ENCODE measurements around the gene SRRM2.

Gene SRRM2

DNA sequence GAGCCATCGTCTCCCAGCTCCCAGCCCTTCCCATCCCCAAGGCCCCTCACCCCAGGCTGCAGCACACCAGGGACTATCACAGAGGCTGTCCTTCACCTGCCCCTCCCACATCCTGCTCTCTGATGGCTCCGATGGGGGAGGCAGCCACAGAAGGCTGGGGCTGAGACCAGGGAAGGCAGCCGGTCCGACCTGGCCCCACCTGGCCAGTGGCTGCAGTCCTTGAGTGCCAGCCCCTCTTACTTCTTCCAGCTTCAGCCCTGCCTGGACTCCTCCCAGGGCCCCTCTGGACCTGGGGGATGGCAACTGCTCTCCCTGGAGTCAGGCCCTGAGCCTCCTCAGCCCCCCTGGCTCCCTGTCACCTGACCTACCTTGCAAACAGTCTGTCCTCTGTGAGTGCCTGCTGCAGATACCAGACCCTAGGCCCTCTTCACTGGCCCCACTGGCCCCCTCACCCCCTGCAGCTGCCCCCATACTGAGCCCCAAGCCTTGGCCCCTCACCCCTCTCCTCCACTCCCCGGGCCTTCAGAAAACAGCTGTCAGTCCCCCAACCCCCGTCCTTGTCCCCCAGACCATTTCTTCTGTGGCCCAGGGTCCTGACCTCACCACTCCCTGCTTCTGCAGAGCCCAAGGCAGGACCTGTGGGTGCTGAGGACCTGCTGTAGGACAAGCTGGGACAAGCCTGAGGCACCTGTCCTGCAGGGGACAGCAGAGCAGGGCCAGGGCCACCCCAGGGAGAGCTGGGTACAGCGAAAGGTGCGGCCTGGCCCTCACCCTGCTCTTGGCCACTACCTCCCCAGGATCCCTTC, 12.6 kb upstream of the SRRM2 start:
- no peaks in the 10 kb centered on the region for H3K4me1 ChIP-seq (ENCODE audit: control insufficient read depth in 2 of 2, insufficient read depth in 2 of 2, low read length in 2 of 2)

DNA sequence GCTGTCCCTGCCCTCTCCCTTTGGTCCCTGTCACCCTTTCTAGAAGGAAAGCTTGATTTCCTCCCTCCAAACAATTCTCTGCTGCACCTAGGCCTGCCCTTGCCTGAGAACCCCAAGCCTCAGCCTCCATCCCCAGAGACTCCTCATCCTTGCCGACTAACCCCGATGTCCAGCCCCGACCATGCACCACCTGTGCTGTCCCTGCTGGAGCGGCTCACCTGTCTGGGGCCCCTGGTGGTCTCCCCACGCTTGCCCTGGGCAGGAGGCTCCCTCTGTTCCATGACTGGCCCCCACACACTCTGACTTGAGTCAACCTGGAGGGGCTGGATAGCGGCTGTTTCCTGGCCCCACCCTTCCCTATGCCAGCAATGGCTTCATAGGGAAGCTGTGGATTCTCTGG, 12.0 kb upstream of the SRRM2 start:
- Histone ChIP-seq H3K27ac (ENCODE audit: low read depth in 2 of 2, low read length in 2 of 2) (no peak overlapping the region), H3K4me3 (ENCODE audit: low read length in 2 of 2) (no peak overlapping the region), H3K4me1 (ENCODE audit: control insufficient read depth in 2 of 2, insufficient read depth in 2 of 2, low read length in 2 of 2) (no peaks in the 10 kb centered on the region), H3K9ac (ENCODE audit: low read depth in 1 of 2, low read length in 2 of 2) (no peak overlapping the region), H3K36me3 (ENCODE audit: control insufficient read depth in 2 of 2, insufficient read depth in 2 of 2, low read length in 2 of 2) (no peaks in the 10 kb centered on the region), H3K27me3 (ENCODE audit: control insufficient read depth in 2 of 2, insufficient read depth in 2 of 2, low read length in 2 of 2) (no peaks in the 10 kb centered on the region), H3K9me3 (ENCODE audit: control insufficient read depth in 2 of 2, low read length in 2 of 2) (no peaks in the 10 kb centered on the region)

More for the DNA sequence above, 12.6 kb upstream of the SRRM2 start:
- Histone ChIP-seq H3K27ac (ENCODE audit: low read depth in 2 of 2, low read length in 2 of 2) (no peak overlapping the region), H3K4me3 (ENCODE audit: low read length in 2 of 2) (no peak overlapping the region), H3K36me3 (ENCODE audit: control insufficient read depth in 2 of 2, insufficient read depth in 2 of 2, low read length in 2 of 2) (no peaks in the 10 kb centered on the region), H3K27me3 (ENCODE audit: control insufficient read depth in 2 of 2, insufficient read depth in 2 of 2, low read length in 2 of 2) (no peaks in the 10 kb centered on the region), H3K9me3 (ENCODE audit: control insufficient read depth in 2 of 2, low read length in 2 of 2) (no peaks in the 10 kb centered on the region), H3K9ac (ENCODE audit: low read depth in 1 of 2, low read length in 2 of 2) (no peak overlapping the region)

DNA sequence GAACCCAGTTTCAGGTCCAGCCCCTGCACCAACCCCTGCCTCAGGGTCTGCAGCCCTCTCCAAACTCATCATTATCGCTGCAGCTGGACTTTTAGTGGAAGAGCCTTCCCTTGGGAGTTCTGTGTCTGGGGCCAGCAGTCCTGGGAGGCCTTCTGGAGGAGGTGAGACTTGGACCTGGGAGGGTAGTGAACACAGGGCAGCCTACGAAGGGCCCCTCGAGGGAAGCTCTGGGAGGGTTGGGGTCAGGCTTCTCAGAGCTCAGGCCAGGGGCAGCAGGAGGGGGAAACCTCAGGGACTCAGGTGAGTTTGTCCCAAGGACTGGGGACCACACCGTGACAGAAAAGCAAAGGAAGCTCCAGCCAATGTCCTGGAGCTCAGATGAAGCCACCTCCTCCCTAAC, 11.3 kb upstream of the SRRM2 start:
- no peaks in the 10 kb centered on the region for H3K36me3 ChIP-seq (ENCODE audit: control insufficient read depth in 2 of 2, insufficient read depth in 2 of 2, low read length in 2 of 2)
- H3K4me3 ChIP-seq (ENCODE audit: low read length in 2 of 2), result no peak overlapping the region
- no peak overlapping the region for H3K27ac ChIP-seq (ENCODE audit: low read depth in 2 of 2, low read length in 2 of 2)
- H3K9me3 ChIP-seq (ENCODE audit: control insufficient read depth in 2 of 2, low read length in 2 of 2), result no peaks in the 10 kb centered on the region
- H3K27me3 ChIP-seq (ENCODE audit: control insufficient read depth in 2 of 2, insufficient read depth in 2 of 2, low read length in 2 of 2), result no peaks in the 10 kb centered on the region
- H3K9ac ChIP-seq (ENCODE audit: low read depth in 1 of 2, low read length in 2 of 2), result no peak overlapping the region
- H3K4me1 ChIP-seq (ENCODE audit: control insufficient read depth in 2 of 2, insufficient read depth in 2 of 2, low read length in 2 of 2), result no peaks in the 10 kb centered on the region

DNA sequence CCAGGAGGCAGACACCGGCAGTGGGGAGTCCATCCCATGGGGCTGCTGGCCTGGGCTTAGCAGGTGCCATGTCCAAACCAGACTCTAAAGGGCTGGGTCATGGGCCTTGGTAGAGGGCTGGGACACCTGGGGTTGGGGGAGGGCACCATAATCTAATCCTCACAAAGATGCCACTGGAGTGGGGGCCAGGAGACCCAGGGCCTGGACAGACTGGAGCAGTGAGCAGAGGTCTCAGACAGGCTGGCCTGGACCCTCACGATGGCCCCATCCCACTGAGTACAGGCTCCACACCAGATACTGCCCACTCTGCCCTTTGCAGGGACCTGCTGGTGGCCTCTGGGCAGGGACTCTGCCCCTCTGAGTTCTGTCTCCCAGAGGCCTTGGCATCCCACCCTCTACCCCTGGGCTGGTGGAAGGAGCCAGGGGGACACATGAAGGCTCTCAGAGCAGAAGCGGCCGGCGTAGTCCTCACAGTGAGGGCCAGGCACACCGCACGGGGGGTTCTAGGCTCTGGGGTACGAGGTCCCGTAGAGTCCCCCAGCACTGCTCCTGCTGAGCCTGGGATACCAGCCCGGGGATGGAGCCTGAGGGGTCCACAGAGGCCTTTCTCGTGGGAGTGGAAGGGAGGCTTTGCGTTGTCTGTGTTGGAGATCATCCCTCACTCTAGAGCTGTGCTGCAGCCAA, 10.0 kb upstream of the SRRM2 start:
- no peak overlapping the region for H3K9ac ChIP-seq (ENCODE audit: low read depth in 1 of 2, low read length in 2 of 2)
- H3K36me3 ChIP-seq (ENCODE audit: control insufficient read depth in 2 of 2, insufficient read depth in 2 of 2, low read length in 2 of 2), result no peaks in the 10 kb centered on the region
- no peaks in the 10 kb centered on the region for H3K9me3 ChIP-seq (ENCODE audit: control insufficient read depth in 2 of 2, low read length in 2 of 2)
- H3K4me3 ChIP-seq (ENCODE audit: low read length in 2 of 2), result no peak overlapping the region
- no peaks in the 10 kb centered on the region for H3K27me3 ChIP-seq (ENCODE audit: control insufficient read depth in 2 of 2, insufficient read depth in 2 of 2, low read length in 2 of 2)
- H3K27ac ChIP-seq (ENCODE audit: low read depth in 2 of 2, low read length in 2 of 2), result no peak overlapping the region
- H3K4me1 ChIP-seq (ENCODE audit: control insufficient read depth in 2 of 2, insufficient read depth in 2 of 2, low read length in 2 of 2), result no peaks in the 10 kb centered on the region

DNA sequence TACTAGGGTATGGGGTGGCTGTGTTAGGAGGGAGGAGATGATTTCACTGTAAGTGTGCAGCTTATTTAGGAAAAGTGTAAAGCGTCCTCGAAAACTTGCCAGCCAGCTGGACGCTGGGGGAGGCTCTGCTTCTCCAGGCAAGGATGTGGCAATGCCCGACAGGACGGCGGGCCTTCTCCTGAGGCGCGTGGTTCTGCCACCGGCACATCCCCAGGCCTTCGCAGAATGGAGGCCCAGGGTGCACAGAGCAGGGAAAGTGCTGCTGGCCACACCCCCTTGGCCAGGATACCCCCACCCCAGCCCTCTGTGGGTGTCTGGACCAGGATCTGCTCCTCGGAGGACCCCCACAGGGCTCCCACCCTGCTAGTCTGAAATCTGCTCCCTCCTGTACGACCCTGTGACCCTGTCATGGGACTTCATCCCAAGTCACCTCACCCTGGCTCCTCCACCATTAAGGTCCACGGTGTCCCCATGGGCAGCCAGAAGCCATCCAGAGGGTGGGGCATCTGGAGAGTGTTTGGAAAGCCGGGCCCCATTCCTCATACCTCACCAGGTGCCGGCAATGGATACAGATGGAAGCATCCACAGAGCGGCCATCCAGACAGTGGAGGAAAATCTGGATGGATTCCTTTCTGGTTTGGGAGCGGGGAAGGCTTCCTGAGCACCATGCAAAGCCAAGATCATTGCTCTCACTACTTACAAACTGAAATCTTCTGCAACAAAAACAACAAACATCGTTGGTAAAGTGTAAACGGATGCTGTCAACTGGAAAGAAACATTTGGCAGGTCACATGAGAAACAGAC, 9.2 kb upstream of the SRRM2 start:
- H3K27me3 ChIP-seq (ENCODE audit: control insufficient read depth in 2 of 2, insufficient read depth in 2 of 2, low read length in 2 of 2), result no peaks in the 10 kb centered on the region
- H3K4me3 ChIP-seq (ENCODE audit: low read length in 2 of 2), result no peak overlapping the region
- no peaks in the 10 kb centered on the region for H3K36me3 ChIP-seq (ENCODE audit: control insufficient read depth in 2 of 2, insufficient read depth in 2 of 2, low read length in 2 of 2)
- no peaks in the 10 kb centered on the region for H3K9me3 ChIP-seq (ENCODE audit: control insufficient read depth in 2 of 2, low read length in 2 of 2)
- no peak overlapping the region for H3K27ac ChIP-seq (ENCODE audit: low read depth in 2 of 2, low read length in 2 of 2)
- H3K9ac ChIP-seq (ENCODE audit: low read depth in 1 of 2, low read length in 2 of 2), result no peak overlapping the region
- H3K4me1 ChIP-seq (ENCODE audit: control insufficient read depth in 2 of 2, insufficient read depth in 2 of 2, low read length in 2 of 2), result no peaks in the 10 kb centered on the region

DNA sequence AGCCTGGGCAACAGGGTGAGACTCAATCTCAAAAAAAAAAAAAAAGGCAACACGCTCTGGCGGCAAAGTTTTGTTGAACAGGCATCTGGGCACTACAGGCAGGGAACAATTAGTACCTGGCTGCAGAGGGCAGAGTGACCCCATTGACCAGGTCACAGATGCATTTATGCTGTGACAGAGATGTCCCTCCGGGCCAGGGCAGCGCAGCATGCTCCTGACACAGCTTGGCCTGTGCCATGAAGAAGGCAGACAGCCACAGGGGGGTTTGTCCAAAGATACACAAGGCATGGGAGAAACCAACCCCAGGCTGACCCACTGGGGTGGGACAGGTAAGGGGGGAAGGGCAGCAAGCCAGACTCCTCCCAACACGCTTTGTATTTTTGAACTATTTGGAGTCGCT, 7.7 kb upstream of the SRRM2 start:
- Histone ChIP-seq H3K27ac (ENCODE audit: low read depth in 2 of 2, low read length in 2 of 2) (no peak overlapping the region), H3K9ac (ENCODE audit: low read depth in 1 of 2, low read length in 2 of 2) (no peak overlapping the region), H3K4me1 (ENCODE audit: control insufficient read depth in 2 of 2, insufficient read depth in 2 of 2, low read length in 2 of 2) (no peaks in the 10 kb centered on the region), H3K9me3 (ENCODE audit: control insufficient read depth in 2 of 2, low read length in 2 of 2) (no peaks in the 10 kb centered on the region), H3K36me3 (ENCODE audit: control insufficient read depth in 2 of 2, insufficient read depth in 2 of 2, low read length in 2 of 2) (no peaks in the 10 kb centered on the region), H3K4me3 (ENCODE audit: low read length in 2 of 2) (no peak overlapping the region), H3K27me3 (ENCODE audit: control insufficient read depth in 2 of 2, insufficient read depth in 2 of 2, low read length in 2 of 2) (no peaks in the 10 kb centered on the region)

DNA sequence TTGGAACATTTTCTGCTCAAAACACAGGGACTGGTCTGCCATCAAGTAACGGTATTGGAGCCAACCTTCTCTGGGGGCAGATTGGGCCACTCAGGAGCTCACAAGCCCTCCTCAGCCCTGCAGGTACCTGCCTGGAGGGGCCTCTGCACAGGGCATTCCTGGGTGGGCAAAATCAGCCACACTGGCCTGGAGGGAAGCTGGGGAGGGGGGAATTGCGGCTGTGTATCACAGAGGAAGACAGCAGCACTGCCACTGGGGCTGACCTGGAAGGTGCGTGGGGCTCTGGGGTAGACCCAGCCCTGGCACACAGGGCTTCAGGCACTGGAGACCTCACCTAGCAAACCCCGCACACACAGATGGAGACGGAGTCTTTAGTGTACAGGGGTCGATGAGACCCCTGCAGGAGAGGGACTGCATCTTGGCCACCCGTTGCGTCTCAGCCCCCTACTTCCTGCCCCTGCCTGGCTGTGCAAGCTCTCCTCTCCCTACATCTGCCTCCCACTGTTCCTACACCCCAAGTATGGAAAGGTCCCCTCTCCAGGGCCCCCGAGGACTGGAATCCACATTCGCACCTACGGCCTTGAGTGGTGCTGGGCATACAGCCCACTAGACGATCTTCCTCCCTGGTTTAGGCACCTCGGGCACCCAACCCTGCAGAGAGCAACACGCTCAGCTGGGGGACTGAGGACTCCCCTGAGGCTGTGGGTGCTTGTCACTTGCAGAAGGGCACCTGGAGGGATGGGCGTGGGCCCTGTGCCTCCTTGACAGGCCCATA, 7.1 kb upstream of the SRRM2 start:
- Histone ChIP-seq H3K36me3 (ENCODE audit: control insufficient read depth in 2 of 2, insufficient read depth in 2 of 2, low read length in 2 of 2) (no peaks in the 10 kb centered on the region), H3K27ac (ENCODE audit: low read depth in 2 of 2, low read length in 2 of 2) (no peak overlapping the region), H3K4me1 (ENCODE audit: control insufficient read depth in 2 of 2, insufficient read depth in 2 of 2, low read length in 2 of 2) (no peaks in the 10 kb centered on the region), H3K9ac (ENCODE audit: low read depth in 1 of 2, low read length in 2 of 2) (no peak overlapping the region), H3K4me3 (ENCODE audit: low read length in 2 of 2) (no peak overlapping the region), H3K9me3 (ENCODE audit: control insufficient read depth in 2 of 2, low read length in 2 of 2) (no peaks in the 10 kb centered on the region), H3K27me3 (ENCODE audit: control insufficient read depth in 2 of 2, insufficient read depth in 2 of 2, low read length in 2 of 2) (no peaks in the 10 kb centered on the region)

DNA sequence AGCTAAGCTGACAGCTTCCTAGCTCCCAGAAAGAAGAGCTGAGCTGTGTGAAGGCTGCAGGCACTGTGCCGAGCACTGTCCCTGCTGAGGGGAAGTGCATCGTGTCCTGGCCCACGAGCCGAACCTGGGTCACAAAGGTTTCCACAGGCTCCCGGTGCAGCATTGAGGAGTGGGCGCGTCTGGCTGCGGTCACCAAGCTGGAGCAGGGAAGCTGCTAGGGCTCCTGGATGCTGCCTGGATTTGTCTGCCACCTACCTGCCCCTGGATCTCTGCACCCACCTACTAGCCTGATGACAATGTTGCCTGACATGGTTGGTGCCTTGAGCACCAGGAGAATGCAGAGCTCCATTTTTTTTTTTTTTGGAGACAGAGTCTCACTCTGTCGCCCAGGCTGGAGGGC, 6.5 kb upstream of the SRRM2 start:
- H3K27me3 ChIP-seq (ENCODE audit: control insufficient read depth in 2 of 2, insufficient read depth in 2 of 2, low read length in 2 of 2), result no peaks in the 10 kb centered on the region
- H3K9ac ChIP-seq (ENCODE audit: low read depth in 1 of 2, low read length in 2 of 2), result no peak overlapping the region
- H3K4me3 ChIP-seq (ENCODE audit: low read length in 2 of 2), result no peak overlapping the region
- H3K27ac ChIP-seq (ENCODE audit: low read depth in 2 of 2, low read length in 2 of 2), result no peak overlapping the region
- H3K4me1 ChIP-seq (ENCODE audit: control insufficient read depth in 2 of 2, insufficient read depth in 2 of 2, low read length in 2 of 2), result no peaks in the 10 kb centered on the region
- H3K36me3 ChIP-seq (ENCODE audit: control insufficient read depth in 2 of 2, insufficient read depth in 2 of 2, low read length in 2 of 2), result no peaks in the 10 kb centered on the region
- no peaks in the 10 kb centered on the region for H3K9me3 ChIP-seq (ENCODE audit: control insufficient read depth in 2 of 2, low read length in 2 of 2)

DNA sequence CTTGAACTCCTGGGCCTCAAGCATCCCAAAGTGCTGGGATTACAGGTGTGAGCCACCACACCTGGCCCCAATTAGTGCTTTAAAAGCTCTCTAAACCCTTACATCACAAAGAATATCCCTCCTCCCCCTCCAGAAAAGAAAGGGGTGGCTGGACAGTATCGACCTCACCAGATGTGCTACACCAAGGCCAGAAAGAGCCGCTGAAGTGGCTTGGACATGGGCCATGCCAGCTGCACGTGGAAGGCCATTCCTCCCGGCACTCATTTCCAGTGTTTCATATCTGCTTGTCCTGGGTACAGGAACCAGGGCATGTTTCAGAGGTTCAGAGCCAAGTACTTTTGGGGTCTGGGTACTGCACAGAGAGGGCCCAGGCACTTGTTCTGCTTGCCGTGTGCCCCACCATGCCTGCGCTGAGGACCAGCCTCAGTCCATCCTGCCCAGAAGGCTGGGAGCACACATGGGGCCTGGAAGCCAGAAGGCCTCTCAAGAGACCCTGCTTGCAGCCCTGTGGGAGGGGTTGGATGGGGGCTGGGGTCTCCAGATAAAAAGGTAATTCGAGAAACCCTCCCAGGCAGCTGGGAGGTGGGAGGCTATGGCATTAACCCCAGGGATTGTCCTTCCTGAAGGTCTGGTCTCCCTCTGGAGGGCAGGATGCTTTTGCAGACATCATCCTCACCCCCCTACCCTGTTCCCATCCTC, 3.5 kb upstream of the SRRM2 start:
- H3K27ac ChIP-seq (ENCODE audit: low read depth in 2 of 2, low read length in 2 of 2), result no peak overlapping the region
- no peak overlapping the region for H3K9ac ChIP-seq (ENCODE audit: low read depth in 1 of 2, low read length in 2 of 2)
- H3K9me3 ChIP-seq (ENCODE audit: control insufficient read depth in 2 of 2, low read length in 2 of 2), result no peaks in the 10 kb centered on the region
- H3K4me1 ChIP-seq (ENCODE audit: control insufficient read depth in 2 of 2, insufficient read depth in 2 of 2, low read length in 2 of 2), result peaks cover 4 to 7% of the 10 kb centered on the region in 2 donors
- H3K36me3 ChIP-seq (ENCODE audit: control insufficient read depth in 2 of 2, insufficient read depth in 2 of 2, low read length in 2 of 2), result no peaks in the 10 kb centered on the region
- H3K27me3 ChIP-seq (ENCODE audit: control insufficient read depth in 2 of 2, insufficient read depth in 2 of 2, low read length in 2 of 2), result no peaks in the 10 kb centered on the region
- no peak overlapping the region for H3K4me3 ChIP-seq (ENCODE audit: low read length in 2 of 2)

All from mucosa of rectum (tissue), 2 donors.